NOMO-1 (cell line): Measurements from ENCODE around the gene BMP8A.

Experiments used
- DNase-seq, 2 experiments: peaks; one replicate each; lab custom pipeline; 2025; ENCODE audit not compliant: unreplicated experiment in 2 of 2; lab: John Stamatoyannopoulos, UW

BMP8A gene

GRCh38 chr1:39567302-39567701 lies 75.9 kb downstream of the BMP8A start:
- DNase-seq: no peak

DNA sequence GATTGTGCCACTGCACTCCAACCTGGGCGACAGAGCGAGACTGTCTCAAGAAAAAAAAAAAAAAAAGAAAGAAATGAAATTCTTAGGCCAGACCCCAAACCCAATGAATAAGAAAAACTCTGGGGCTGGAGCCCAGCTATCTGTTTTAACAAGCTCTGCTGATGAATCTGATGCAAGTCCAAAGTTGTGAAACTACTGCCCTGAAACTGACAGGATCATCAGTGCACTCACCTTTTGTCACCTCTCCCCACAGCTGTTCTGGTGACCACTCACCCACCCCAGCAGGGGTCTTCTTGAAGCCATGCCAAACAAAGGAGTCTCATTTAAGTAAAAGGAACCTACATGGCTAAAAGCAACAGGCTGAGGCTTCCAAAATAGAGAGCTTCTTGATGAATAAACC lies 76.8 kb downstream of the BMP8A start:
- no peak for DNase-seq

DNA sequence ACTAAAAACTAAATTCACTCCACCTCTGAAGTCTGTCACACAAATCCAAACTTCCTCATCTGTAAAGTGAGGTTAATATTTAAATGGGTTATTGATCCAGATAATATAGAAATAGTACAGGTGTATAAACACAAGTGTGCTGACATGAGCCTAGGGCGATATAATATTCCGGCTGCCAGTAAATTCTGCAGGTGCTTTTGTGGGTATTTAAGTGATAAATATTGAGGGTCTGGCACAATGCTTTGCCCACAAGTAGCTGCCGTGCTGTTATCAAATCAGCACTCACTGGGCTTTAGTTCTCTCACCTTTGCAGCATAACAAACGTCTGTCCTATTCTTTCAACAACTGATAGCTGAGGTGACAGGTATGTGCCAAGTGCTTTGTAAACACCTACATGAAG lies 77.6 kb downstream of the BMP8A start:
- DNase-seq: no peak

DNA sequence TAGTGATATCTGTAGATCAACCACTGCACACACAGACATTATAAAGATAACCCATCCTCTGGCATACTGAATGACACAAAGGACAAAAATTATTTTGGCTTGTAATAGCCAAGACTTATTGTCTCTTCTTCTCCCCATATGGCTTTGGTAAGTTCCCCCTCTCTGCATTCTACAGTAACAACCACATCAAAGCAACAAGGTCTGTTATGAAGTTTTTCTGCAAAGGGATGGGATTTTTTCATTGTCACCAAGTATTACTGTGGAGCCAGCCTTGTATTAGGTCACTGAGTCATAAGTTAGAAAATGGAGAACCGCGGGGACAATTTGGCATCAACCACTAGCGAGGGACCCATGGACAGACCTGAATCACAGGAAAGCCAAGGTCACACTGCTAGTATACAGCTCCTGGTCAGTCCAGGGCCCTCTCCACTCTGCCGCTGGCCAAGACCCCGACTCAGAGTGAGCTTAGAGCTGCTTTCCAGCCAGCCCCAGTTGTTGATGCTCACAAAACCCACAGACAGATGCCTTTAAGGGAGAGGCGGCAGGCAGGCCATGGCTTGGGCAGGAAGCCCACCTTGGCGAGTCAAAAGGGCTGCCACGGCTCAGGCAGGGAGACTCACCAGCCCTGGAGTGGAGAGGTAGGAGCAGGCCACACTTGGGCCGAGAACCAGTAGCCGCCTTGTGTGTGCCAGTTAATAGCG lies 79.2 kb downstream of the BMP8A start:
- DNase-seq: no peak

DNA sequence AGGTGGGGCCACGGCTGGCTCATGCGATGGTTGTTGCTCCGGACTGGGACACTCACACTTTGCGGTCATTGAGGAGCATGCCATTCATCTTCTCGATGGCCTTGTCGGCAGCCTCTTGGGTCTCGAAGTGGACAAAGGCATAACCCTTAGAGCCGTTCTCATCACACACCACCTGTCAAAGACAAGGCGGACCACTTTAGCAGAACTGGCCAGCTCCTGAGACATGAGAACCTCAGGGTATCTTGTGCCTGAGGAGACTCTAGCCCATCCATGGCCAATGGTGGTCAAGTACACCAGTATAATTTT lies 79.7 kb downstream of the BMP8A start:
- DNase-seq: no peak

GRCh38 chr1:39572379-39573096 lies 81.1 kb downstream of the BMP8A start:
- DNase-seq: no peak

GRCh38 chr1:39573097-39573465 lies 81.6 kb downstream of the BMP8A start:
- no peak for DNase-seq

DNA sequence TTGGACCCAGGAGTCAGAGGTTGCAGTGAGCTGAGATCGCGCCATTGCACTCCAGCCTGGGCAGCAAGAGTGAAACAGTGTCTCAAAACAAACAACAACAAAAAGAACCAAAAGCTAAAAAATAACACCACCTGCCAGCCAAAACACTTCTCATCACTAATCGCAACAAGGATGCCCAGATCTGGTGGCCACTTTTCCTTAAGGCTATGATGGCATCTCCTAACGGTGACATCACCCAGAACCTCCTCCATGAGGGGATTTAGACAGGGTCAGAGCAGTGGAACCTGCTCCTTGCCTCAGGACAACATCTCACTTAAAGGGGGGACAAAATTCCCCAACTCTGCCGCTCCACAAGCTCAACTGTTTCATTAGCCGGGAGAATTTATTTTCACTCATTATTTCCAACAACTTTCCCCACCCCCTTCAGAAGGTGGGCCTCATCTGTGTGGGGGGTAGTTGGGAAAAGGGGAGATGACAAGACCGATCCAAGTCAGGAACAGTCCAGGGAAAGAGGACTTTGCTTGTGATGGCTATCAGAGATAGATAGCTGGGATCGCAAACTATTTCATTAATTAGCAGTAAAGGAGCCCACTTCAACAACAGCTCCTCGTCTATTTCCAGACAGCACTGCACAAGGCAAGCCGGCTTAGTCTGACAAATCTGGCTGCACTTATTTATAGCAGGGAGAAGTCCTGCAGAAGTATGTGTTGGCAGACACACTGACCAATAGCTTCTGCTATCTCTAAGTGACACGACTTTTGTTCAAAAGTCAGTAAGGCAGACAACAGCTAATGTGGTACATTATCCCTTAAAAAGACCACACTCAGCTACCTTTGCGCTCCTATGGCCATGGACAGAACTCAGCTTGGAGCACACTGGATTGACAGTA lies 82.5 kb downstream of the BMP8A start:
- DNase-seq: peak in 1 of 2 experiments; percentile 22

DNA sequence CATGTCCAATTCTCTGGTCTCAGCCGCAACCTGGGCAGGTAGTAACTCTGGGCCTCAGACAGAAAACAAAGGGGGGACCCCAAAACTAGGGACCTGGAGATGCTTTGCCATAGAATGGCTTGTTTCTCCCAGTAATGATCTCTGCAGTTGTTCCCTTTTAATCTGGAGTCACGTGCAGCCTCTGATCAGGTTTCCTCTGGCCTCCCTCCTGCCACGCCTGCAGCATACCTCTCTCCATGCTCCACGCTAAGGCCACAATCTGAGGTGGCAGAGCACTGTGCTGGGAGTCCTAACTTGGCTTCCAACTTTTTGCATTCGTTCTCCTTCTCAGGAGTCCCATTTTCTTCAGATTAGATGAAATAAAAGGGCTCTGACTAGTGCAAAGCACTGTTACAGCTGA lies 83.2 kb downstream of the BMP8A start:
- DNase-seq: peak in 1 of 2 experiments; percentile 28
